ENCODE results near the gene SUDS3. TPM values are rescaled to one million over a fixed set of nuclear protein-coding genes. Genes with fewer than 3 reads are reported as not detected.

Gene SUDS3
- total and polyA plus RNA-seq, 4 donors: 6.7 to 22.8 (median 12.3) TPM

DNA sequence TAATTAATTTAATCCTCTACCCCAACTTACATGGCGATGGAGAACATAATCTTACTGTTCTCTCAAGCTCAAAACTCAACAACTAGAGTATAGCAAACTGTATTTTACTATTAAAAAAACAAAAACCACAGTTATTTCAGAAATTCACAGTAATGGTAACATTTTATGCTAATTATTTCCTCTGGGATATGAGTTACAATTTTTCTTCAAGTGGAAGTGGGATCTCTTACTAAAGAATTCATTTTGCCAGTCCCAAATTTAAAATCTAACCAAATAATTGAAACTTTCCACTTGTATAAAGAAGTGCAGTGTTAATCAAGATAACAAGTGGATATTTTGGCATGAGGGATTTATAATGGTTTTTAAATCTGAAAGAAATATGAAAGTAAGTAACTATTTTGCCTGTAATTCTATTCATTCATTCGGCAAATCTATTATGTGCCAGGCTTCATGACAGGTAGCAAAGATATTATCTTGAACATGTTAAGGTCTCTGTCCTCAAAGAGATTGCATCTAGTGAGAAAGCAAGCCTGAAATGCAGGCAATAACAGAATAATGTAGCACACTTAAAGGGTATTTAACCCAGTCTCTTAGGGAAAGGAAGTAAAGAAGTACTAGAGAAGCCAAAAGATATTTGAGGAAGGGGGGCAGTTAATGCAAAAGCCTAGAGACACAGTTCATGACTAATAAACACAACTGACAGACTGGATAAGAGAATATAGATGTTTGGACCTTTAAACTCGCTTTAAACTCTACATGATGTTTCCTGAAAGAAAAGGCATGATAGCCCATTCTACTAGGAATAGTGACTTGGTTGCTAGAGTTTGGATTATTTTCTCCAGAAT is 47.6 kb upstream of the SUDS3 start:
- no peaks in the 10 kb centered on the region for H3K27me3 ChIP-seq (ENCODE audit: control insufficient read depth in 4 of 4, insufficient read depth in 4 of 4, low read length in 3 of 4)
- H3K4me3 ChIP-seq (ENCODE audit: low read depth in 1 of 3, low read length in 3 of 3): no peak overlapping the region
- no peaks in the 10 kb centered on the region for H3K9me3 ChIP-seq (ENCODE audit: control insufficient read depth in 4 of 4, low read length in 3 of 4)
- H3K27ac ChIP-seq (ENCODE audit: low read depth in 1 of 2, low read length in 2 of 2): no peak overlapping the region
- H3K9ac ChIP-seq (ENCODE audit: low read depth in 1 of 2, low read length in 2 of 2): no peak overlapping the region
- WGBS: 87% methylated on average over 3 of the region's 3 CpGs
- no peaks in the 10 kb centered on the region for H3K4me1 ChIP-seq (ENCODE audit: control insufficient read depth in 4 of 4, insufficient read depth in 4 of 4, low read length in 3 of 4)
- TF ChIP-seq, protein P1, sequence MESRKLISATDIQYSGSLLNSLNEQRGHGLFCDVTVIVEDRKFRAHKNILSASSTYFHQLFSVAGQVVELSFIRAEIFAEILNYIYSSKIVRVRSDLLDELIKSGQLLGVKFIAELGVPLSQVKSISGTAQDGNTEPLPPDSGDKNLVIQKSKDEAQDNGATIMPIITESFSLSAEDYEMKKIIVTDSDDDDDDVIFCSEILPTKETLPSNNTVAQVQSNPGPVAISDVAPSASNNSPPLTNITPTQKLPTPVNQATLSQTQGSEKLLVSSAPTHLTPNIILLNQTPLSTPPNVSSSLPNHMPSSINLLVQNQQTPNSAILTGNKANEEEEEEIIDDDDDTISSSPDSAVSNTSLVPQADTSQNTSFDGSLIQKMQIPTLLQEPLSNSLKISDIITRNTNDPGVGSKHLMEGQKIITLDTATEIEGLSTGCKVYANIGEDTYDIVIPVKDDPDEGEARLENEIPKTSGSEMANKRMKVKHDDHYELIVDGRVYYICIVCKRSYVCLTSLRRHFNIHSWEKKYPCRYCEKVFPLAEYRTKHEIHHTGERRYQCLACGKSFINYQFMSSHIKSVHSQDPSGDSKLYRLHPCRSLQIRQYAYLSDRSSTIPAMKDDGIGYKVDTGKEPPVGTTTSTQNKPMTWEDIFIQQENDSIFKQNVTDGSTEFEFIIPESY (IDR thresholded peaks at IDR 0.05): no peak
- TF ChIP-seq EGR1 (IDR thresholded peaks at IDR 0.05; ENCODE audit: low read depth in 2 of 2): no peak
- no peak for TF ChIP-seq NR2F2 (IDR thresholded peaks at IDR 0.05)
- no peak for TF ChIP-seq RAD21 (IDR thresholded peaks at IDR 0.05)
- no peak for TF ChIP-seq FOXA2 (IDR thresholded peaks at IDR 0.05)
- TF ChIP-seq RXRA (IDR thresholded peaks at IDR 0.05): no peak
- no peak for TF ChIP-seq FOXA1 (IDR thresholded peaks at IDR 0.05)
- TF ChIP-seq, protein P2, sequence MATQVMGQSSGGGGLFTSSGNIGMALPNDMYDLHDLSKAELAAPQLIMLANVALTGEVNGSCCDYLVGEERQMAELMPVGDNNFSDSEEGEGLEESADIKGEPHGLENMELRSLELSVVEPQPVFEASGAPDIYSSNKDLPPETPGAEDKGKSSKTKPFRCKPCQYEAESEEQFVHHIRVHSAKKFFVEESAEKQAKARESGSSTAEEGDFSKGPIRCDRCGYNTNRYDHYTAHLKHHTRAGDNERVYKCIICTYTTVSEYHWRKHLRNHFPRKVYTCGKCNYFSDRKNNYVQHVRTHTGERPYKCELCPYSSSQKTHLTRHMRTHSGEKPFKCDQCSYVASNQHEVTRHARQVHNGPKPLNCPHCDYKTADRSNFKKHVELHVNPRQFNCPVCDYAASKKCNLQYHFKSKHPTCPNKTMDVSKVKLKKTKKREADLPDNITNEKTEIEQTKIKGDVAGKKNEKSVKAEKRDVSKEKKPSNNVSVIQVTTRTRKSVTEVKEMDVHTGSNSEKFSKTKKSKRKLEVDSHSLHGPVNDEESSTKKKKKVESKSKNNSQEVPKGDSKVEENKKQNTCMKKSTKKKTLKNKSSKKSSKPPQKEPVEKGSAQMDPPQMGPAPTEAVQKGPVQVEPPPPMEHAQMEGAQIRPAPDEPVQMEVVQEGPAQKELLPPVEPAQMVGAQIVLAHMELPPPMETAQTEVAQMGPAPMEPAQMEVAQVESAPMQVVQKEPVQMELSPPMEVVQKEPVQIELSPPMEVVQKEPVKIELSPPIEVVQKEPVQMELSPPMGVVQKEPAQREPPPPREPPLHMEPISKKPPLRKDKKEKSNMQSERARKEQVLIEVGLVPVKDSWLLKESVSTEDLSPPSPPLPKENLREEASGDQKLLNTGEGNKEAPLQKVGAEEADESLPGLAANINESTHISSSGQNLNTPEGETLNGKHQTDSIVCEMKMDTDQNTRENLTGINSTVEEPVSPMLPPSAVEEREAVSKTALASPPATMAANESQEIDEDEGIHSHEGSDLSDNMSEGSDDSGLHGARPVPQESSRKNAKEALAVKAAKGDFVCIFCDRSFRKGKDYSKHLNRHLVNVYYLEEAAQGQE (IDR thresholded peaks at IDR 0.05): no peak
- TF ChIP-seq JUND (IDR thresholded peaks at IDR 0.05): no peak
- no peak for TF ChIP-seq HNF4G (IDR thresholded peaks at IDR 0.05)
- TF ChIP-seq, protein P3, sequence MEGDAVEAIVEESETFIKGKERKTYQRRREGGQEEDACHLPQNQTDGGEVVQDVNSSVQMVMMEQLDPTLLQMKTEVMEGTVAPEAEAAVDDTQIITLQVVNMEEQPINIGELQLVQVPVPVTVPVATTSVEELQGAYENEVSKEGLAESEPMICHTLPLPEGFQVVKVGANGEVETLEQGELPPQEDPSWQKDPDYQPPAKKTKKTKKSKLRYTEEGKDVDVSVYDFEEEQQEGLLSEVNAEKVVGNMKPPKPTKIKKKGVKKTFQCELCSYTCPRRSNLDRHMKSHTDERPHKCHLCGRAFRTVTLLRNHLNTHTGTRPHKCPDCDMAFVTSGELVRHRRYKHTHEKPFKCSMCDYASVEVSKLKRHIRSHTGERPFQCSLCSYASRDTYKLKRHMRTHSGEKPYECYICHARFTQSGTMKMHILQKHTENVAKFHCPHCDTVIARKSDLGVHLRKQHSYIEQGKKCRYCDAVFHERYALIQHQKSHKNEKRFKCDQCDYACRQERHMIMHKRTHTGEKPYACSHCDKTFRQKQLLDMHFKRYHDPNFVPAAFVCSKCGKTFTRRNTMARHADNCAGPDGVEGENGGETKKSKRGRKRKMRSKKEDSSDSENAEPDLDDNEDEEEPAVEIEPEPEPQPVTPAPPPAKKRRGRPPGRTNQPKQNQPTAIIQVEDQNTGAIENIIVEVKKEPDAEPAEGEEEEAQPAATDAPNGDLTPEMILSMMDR (IDR thresholded peaks at IDR 0.05; ENCODE audit: low read depth, low read length, missing input control): no peak
- TF ChIP-seq HNF4A (conservative IDR thresholded peaks at IDR 0.05): no peak
- TF ChIP-seq YY1 (IDR thresholded peaks at IDR 0.05): no peak
- TF ChIP-seq SP1 (IDR thresholded peaks at IDR 0.05): no peak
- TF ChIP-seq, protein P4, sequence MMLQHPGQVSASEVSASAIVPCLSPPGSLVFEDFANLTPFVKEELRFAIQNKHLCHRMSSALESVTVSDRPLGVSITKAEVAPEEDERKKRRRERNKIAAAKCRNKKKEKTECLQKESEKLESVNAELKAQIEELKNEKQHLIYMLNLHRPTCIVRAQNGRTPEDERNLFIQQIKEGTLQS (IDR thresholded peaks at IDR 0.05): no peak
- TF ChIP-seq, protein P5, sequence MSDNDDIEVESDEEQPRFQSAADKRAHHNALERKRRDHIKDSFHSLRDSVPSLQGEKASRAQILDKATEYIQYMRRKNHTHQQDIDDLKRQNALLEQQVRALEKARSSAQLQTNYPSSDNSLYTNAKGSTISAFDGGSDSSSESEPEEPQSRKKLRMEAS (IDR thresholded peaks at IDR 0.05): no peak
- TF ChIP-seq GABPA (IDR thresholded peaks at IDR 0.05 in 1 of 2, conservative IDR thresholded peaks at IDR 0.05 in 1 of 2): no peak
- TF ChIP-seq TAF1 (conservative IDR thresholded peaks at IDR 0.05): no peak
- no peaks in the 10 kb centered on the region for H3K36me3 ChIP-seq (ENCODE audit: control insufficient read depth in 4 of 4, insufficient read depth in 3 of 4, low read depth in 1 of 4, low read length in 3 of 4)
- no peak for DNase-seq (ENCODE audit: low spot score)
